Testis (tissue), 2 donors: Measurements from ENCODE around the gene POLR1E.

Experiments used
- CTCF ChIP-seq, 3 experiments: fragments of 450-650 bp in 2 of 3; fragments of 200-600 bp in 1 of 3; sonication (generic) in 1 of 3; IDR thresholded peaks; one replicate each; pipeline ENCODE4 v1.5.1; 2016 to 2019; ENCODE audit warnings: antibody characterized with exemption in 3 of 3, mild to moderate bottlenecking in 2 of 3, moderate library complexity in 1 of 3
- POLR2A ChIP-seq: fragments of 450-650 bp; IDR thresholded peaks from one replicate; pipeline ENCODE4 v1.6.1; 2017; ENCODE audit warnings: antibody characterized with exemption, mild to moderate bottlenecking, moderate library complexity

GRCh38 chr9:37551468-37551867 is 65.7 kb downstream of the POLR1E start:
- TF ChIP-seq CTCF (IDR thresholded peaks at IDR 0.05), result no peak
- TF ChIP-seq POLR2A, result no peak
